ENCODE data around the gene MAMDC2.

DNA sequence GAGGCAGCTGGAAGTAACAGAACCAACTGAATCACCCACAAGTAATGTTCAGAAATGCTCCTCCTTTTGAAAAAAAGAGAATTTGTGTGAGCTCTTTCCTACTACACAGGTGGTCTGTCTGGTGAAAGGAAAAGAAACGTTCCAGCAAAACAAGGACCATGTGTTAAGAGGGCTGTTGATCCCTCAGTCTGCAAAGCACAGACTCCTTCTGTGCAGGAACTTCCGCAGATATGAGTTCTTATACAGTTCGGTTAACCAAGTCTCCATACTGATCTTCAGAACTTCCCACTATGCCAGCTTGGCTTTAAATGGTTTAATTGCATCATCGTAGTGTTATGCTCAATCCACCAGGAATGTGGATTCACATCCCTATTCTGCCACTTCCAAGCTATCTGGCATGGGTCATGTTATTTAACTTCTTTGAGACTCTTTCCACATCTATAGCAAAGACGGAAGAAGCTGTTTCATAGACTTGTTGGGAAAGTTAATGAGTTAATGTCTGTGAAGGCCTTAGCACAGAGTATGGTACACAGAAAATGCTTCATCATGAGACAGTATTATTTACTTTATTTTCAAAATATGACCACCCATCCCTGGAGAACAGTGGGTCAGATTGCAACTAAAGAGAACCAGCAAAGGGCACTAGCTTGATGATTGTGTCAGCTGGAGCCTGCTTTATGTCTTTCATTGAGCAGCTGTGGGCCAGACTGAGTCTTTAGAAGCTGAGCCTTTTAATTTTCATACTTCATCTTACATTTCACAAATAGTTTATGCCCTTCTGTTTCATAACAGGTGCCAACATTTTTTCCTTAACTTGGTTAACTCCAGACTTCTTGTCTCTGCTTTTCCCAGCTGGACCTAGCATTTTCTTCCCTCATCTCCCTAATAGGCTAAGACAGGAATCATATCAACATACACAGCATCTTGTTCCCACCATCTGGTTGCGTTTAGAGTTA, 89.9 kb downstream of the MAMDC2 start:
- TF ChIP-seq EZH2 (IDR thresholded peaks at IDR 0.05) (no peak), FOXP2 (optimal IDR thresholded peaks at IDR 0.05; ENCODE audit: control extremely low read depth, extremely low read length, insufficient read depth) (no peak)

Measured in SK-N-MC (cell line).